NCI-H2029 (cell line): ENCODE measurements around the gene ALOX5AP.

ENCODE experiments used
- DNase-seq: peaks from one replicate; lab custom pipeline; 2025; lab: John Stamatoyannopoulos, UW

ALOX5AP gene

GRCh38 chr13:30735025-30735871 lies at the start of gene ALOX5AP:
Gene ALOX5AP (plus strand): TSS chr13:30735543. CDS start chr13:30735606, 63 bp downstream.
- no peak for DNase-seq

DNA sequence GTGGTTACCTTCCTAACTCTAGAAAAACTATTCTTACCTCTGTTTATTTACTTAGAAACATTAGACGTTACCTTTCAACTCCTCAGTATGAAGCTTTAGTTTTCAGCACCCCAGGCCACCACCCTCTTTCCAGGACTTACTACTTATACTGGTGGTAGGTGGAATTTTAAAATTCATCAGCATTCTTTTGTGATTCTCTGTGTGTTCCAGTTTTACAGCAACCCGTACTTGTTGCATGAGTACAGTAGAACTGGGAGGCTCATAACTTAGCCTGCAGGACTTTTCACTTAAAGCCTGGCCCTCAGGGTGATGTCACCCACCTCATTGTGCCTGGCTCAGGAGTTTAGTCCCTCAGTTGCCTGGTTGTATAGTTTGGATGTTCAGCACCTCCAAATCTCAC lies 49.4 kb upstream of the ALOX5AP start:
- DNase-seq = no peak

DNA sequence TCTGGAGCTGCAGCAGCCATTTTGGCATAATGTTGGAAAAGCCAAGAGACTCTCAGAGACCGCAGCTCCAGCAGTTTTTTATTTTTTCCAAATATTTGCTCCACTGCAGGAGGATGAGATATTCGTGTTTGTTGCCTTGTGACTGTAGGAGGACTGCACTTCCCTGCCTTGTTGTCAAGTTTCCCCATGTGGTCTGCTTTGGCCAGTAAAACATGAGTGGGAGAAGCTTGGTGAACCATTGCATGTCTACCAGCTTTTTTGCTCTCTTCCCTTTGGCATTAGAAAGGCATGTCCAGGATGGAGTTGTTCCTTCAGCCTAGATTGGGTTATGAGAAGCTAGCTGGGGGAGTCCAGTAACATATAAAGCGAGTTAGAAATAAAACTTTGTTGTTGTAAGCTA lies 47.7 kb upstream of the ALOX5AP start:
- DNase-seq = no peak

DNA sequence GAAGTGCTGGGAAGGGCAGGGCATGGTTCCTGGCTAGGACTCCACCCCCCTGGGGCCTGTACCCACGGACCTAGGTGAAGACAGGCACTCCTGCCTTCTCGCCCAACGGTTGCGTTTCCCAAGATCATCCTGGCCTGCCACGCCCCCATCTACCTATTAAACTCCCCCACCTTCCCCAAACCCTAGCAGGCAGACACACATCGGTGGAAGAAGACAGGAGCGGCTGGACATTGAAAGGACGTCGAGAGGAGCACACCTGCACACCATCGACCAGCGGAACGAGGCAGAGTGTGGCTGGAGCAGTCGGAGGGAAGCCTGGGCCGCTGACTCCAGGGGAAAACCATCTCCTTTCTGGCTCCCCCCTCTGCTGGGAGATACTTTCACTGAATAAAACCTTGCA lies 45.6 kb upstream of the ALOX5AP start:
- no peak for DNase-seq

DNA sequence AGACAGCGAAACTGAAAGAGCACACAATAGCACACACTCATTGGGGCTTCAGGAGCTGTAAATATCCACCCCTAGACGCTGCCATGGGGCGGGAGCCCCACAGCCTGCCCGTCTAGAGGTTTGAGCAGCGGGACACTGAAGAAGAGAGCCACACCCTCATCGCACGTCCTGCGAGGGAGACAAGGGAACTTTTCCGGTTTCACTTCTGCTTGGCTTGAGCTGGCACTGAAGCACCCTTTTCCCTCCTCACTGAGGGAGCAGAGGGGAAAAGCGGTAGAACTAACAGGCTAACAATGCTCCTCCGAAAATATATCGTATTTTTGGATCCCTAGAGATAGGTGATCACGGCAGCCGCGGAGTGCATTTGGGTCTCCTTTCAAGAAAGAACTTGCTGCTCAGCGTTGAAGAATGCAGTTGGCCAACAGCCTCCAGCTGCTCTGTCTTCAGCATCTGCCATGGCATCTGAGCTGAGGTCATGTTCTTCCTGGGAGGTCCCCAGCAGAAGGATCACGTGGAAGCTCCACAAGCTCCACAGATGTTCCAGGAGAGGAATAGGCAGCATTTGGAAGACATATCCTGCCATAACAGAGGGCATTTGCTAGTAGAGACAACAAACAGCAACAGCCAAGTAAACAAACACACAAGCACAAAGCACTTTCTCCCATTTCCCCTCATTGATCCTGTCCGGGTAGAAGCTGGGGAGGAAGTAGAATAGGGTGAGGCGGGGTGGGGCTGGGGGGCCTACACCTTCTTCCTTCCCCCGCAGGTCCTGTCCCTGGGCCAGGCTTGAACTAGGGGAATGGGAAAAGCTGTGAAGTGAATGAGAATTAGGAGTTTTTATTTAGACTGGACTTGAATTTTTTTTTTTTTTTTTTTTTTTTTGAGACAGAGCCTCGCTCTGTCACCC lies 44.8 kb upstream of the ALOX5AP start:
- peak; percentile 6 for DNase-seq

DNA sequence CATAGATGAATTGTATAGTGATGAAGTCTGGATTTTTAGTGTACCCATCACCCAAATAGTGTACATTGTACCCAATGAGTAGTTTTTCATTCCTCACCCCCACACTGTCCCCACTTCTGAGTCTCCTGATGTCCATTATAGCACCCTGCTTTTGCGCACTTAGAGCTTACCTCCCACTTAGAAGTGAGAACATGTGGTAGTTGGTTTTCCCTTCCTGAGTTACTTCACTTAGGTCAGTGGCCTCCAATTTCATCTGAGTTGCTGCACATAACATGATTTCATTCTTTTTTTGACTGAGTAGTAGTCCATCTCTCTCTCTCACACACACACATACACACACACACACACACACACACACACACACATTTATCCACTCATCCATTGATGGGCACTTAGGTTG lies 43.2 kb upstream of the ALOX5AP start:
- DNase-seq = no peak

GRCh38 chr13:30696278-30697176 lies 38.8 kb upstream of the ALOX5AP start:
- no peak for DNase-seq

DNA sequence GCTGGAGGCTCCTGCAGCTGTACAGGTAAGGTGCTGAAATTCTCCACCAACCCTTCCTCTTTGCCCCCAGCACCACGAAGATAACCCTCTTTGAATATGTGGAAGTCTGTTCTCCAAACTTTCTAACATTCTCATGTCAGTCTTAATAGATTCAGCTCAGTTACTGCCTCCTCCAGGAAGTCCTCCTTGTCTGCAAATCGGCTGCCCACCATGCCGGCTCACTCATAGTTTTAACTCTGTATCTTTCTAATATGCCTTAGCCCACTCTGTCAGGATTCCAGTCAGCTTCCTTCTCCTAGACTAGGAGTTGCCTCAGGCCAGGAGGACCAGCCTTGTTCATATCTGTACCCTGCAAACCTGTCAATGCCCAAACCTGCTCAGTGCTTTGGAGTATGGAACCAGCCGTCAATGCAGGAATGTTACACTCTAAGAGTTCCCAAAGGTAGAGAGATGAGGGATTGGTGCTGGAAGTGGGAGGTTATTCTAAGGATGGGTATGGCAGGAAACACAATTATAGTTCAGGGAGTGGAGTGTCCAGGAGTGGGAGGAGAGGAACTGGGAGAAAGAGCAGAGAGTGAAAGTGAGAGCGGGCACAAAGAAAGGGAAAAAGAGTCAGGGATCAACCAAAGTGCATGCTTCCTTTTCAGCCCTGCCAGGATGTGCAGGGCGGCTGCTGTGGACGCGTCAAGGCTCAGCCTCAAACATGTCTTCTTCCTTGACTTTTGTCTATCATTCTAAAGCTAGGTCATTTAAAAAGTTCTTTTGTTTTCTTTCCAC lies 38.0 kb upstream of the ALOX5AP start:
- DNase-seq = no peak

GRCh38 chr13:30697996-30698401 lies 37.3 kb upstream of the ALOX5AP start:
- no peak for DNase-seq

- DNase-seq = no peak
These were observed 36.8 kb upstream of the ALOX5AP start for GRCh38 chr13:30698488-30699005.

DNA sequence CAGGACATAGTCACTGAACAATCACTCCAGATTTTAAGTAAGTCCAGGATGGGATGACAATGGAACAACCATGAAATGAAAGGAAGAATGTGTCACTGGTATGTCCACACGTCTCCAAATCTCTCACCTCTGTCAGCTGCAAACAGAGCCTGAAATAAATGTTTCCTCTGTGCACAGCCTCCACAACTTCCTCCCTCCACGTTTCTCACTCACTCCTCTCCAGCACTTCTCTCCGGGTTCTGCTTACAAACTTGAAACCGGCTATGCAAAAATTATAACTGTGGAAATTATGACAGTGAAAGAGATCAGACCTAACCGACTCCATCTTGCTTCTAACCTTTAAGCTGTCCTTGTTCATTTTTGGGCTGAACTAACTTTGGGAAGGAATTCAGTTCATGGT lies 35.0 kb upstream of the ALOX5AP start:
- no peak for DNase-seq

- DNase-seq = no peak
These were observed 33.3 kb upstream of the ALOX5AP start for GRCh38 chr13:30702006-30702405.

DNA sequence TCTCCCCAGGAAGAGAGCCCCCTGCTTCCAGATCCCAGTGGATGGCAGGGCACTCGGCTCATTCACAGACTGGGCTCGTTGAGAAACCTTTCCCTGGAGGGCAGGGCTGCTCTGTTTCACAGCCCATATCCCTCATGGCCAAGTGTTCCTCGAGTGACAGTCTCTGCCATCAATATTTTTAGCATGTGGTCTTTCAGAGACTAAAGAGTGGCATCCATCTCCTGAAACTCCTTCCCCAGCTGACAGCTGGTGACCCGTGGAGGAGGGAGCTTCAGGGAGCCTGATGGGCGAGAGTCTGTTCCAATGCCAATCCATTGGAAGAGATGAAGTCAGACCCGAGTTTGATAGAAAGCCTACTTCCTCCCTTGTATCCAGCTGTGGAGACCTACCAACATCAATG lies 30.7 kb upstream of the ALOX5AP start:
- no peak for DNase-seq

GRCh38 chr13:30705680-30706079 lies 29.7 kb upstream of the ALOX5AP start:
- no peak for DNase-seq

DNA sequence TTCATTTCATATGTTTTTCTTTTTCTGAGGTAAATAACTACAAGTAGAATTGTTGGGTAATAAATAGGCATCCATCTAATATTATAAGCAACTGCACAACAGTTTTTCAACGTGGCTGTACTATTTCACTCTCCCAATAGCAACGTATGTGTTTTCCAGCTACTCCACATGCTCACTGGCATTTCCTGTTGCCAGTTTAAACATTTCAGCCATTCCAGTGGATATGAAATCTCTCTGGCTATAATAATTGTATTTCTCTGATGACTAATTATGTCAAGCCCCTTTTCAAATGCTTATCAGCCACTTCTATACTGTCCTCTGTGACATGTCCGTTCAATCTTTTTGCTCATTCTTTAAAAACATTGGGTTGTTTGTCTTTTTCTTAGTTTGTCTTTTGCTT lies 26.8 kb upstream of the ALOX5AP start:
- no peak for DNase-seq

DNA sequence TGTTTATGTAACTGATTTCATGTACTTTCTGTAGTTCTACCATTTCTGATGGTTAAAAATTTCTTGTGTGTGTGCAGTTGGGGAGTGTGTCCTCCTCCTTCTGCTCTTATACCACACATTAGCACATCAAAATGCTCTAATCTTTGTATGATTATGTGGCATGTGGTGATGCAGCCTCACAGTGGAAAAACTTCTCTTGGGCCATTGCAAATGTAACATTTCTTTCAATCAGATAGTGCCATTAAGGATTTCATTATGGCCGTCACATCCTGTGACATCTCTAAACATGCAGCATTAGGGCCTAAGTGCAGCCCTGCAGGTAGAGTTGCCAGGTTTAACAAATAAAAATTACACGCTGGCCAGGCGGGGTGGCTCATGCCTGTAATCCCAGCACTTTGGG lies 24.9 kb upstream of the ALOX5AP start:
- DNase-seq = no peak

DNA sequence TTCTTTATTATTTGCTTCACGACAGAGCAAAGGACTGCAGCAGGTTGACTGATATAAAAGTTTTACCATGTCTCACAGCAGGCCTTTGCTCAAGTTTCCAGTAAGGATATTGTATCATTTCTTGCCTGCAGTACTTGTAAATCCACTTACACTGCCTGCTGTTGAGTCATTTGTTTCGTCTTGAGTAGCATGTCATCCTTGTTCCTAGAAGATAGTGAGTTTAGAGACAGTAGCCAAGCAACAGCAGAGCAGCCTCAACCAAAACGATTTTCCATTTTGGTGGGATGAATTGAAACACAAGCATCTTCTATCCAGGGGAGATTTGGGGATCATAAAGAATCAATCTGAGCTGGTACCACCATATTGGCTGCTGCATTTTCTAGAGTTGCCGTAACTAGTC lies 24.0 kb upstream of the ALOX5AP start:
- no peak for DNase-seq

DNA sequence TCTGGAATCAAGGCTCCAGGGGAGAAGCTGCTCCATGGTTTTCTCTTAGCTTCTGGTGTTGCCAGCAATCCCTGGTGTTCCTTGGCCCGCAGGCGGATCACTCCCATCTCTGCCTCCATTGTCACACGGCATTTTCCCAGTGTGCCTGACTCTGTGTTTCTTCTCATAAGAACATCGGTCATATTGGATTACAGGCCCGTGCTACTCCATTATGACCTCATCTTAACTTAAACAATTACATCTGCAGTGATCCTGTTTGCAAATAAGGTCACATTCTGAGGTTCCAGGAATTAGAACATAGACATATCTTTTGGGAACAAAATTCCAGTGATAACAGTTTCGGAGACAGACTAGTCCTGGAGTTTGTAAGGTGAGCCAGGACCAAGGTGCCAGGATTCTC lies 23.5 kb upstream of the ALOX5AP start:
- DNase-seq = no peak

DNA sequence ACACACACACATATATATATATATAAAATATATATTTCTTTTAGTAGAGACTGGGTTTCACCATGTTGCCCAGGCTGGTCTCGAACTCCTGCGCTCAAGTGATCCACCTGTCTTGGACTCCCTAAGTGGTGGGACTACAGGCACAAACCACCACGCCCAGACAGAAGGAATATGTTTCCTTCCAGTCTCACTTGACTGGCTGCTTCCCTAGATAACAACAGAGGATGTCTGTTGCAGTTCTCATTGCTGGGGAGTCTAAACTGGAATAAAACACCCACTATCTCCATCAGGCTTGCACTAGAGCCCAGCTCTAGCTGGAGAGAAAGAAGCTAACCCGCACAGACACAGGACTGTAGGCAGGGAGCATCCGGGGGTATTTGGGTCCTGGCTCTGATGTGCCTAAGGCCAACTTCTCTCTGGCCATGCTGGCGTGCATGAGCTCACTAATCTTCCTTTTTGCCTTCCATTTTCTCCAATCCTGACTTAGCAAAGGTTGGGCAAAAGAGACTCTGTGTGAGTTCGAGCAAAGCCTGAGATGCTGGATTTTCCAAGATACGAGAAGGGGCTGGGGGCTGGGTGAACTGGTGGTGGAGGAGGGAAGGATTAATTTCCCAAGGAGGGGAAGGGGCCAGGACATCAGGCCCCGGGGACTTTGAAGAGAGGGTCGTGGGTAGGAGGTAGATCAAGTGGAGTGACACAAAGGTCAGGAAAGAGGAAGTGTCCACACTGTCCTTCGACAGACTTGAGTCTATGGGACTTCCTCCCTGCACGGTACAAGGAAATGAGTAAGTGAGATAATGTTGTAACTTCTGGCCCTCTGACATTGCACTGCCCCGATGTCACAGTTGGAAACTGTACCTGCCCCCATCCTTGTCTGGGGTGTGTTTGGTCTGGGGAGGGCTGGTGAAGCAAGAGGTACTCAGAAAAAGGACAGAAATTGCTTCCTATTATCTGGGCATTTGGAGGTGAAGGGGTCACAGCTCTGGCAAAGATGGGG lies 22.5 kb upstream of the ALOX5AP start:
- DNase-seq = no peak
